ENCODE measurements around the gene TUBA4B.

TUBA4B gene

DNA sequence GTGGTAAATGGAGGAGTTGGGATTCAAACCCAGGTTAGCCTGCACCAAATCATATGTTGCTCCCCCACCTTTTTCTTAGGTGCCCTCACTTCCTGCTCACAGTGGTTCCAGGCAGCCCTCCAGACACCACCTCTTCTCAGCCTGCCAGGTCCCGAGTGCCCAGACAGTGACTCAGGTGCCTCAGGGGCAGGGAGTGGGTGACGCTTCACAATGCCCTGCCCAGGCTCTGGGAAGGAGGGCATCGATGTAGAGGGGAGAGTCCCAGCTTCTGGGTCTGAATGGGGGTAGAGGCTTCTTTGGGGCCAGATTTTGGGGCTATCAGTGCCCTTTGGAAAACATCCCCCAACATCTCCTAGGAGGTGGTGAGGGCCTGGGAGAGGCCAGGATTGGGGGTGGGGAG is 20.9 kb downstream of the TUBA4B start:
- H3K4me1 ChIP-seq (ENCODE audit: insufficient read depth, poor library complexity, severe bottlenecking) = peaks cover 57% of the 10 kb centered on the region
- no peaks in the 10 kb centered on the region for H3K36me3 ChIP-seq (ENCODE audit: low read depth)
- peak overlapping the region; percentile 100 for H3K27ac ChIP-seq (ENCODE audit: poor library complexity, severe bottlenecking)
- H3K4me3 ChIP-seq (ENCODE audit: severe bottlenecking) = no peak overlapping the region
- no peaks in the 10 kb centered on the region for H3K27me3 ChIP-seq (ENCODE audit: insufficient read depth, poor library complexity, severe bottlenecking)
- ATAC-seq (ENCODE audit: low read depth) (peak; percentile 81), DNase-seq (ENCODE audit: low spot score) (peak; percentile 95)
- TF ChIP-seq, protein P1, sequence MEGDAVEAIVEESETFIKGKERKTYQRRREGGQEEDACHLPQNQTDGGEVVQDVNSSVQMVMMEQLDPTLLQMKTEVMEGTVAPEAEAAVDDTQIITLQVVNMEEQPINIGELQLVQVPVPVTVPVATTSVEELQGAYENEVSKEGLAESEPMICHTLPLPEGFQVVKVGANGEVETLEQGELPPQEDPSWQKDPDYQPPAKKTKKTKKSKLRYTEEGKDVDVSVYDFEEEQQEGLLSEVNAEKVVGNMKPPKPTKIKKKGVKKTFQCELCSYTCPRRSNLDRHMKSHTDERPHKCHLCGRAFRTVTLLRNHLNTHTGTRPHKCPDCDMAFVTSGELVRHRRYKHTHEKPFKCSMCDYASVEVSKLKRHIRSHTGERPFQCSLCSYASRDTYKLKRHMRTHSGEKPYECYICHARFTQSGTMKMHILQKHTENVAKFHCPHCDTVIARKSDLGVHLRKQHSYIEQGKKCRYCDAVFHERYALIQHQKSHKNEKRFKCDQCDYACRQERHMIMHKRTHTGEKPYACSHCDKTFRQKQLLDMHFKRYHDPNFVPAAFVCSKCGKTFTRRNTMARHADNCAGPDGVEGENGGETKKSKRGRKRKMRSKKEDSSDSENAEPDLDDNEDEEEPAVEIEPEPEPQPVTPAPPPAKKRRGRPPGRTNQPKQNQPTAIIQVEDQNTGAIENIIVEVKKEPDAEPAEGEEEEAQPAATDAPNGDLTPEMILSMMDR (IDR thresholded peaks at IDR 0.05; ENCODE audit: poor library complexity, severe bottlenecking) = no peak
- H3K9me3 ChIP-seq (ENCODE audit: severe bottlenecking) = no peaks in the 10 kb centered on the region

- DNase-seq (ENCODE audit: low spot score) (no peak), ATAC-seq (ENCODE audit: low read depth) (peak; percentile 48)
- Histone ChIP-seq H3K4me3 (ENCODE audit: severe bottlenecking) (no peak overlapping the region), H3K27me3 (ENCODE audit: insufficient read depth, poor library complexity, severe bottlenecking) (no peaks in the 10 kb centered on the region), H3K9me3 (ENCODE audit: severe bottlenecking) (no peaks in the 10 kb centered on the region), H3K4me1 (ENCODE audit: insufficient read depth, poor library complexity, severe bottlenecking) (peaks cover 53% of the 10 kb centered on the region), H3K27ac (ENCODE audit: poor library complexity, severe bottlenecking) (peak overlapping the region; percentile 100), H3K36me3 (ENCODE audit: low read depth) (no peaks in the 10 kb centered on the region)
- TF ChIP-seq, protein P1 (IDR thresholded peaks at IDR 0.05; ENCODE audit: poor library complexity, severe bottlenecking) = peak; percentile 8
Measured at GRCh38 chr2:219274361-219274921, 21.4 kb downstream of the TUBA4B start.

GRCh38 chr2:219277703-219278654 is 24.9 kb downstream of the TUBA4B start:
- no peaks in the 10 kb centered on the region for H3K27me3 ChIP-seq (ENCODE audit: insufficient read depth, poor library complexity, severe bottlenecking)
- peaks cover 22% of the 10 kb centered on the region for H3K36me3 ChIP-seq (ENCODE audit: low read depth)
- TF ChIP-seq, protein P1 (IDR thresholded peaks at IDR 0.05; ENCODE audit: poor library complexity, severe bottlenecking) = peak; percentile 97
- ATAC-seq (ENCODE audit: low read depth) (peak; percentile 5; the same call in 1 of the 3 replicates), DNase-seq (ENCODE audit: low spot score) (no peak)
- H3K9me3 ChIP-seq (ENCODE audit: severe bottlenecking) = no peaks in the 10 kb centered on the region
- H3K4me3 ChIP-seq (ENCODE audit: severe bottlenecking) = no peak overlapping the region
- peaks cover 47% of the 10 kb centered on the region for H3K4me1 ChIP-seq (ENCODE audit: insufficient read depth, poor library complexity, severe bottlenecking)
- peak overlapping the region; percentile 100 for H3K27ac ChIP-seq (ENCODE audit: poor library complexity, severe bottlenecking)

DNA sequence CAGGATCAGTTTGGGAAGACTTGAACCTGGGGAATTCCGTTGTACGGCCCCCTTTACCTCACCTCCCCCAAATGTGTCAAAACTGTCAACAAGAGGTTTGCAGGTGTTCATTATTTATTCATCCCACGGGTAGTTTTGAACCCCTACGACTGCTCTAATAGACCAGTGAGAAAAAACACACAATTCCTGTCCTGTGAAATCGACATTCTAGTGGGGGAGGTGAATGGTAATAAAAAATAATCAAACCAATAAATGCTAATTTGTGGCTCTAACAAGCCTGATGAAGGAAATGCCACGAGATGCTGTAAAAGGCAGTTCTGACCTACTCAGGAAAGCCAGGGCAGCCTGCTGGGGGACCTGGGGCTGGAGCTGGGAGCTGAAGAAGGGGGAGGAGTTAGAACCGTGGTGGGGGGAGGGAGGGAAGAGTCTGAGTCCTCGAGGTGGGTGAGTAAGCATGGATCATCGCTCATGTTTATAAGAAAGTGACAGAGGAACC is 25.7 kb downstream of the TUBA4B start:
- ATAC-seq (ENCODE audit: low read depth) (no peak), DNase-seq (ENCODE audit: low spot score) (no peak)
- Histone ChIP-seq H3K4me3 (ENCODE audit: severe bottlenecking) (peak overlapping the region; percentile 53), H3K9me3 (ENCODE audit: severe bottlenecking) (no peaks in the 10 kb centered on the region), H3K27ac (ENCODE audit: poor library complexity, severe bottlenecking) (peak overlapping the region; percentile 100), H3K27me3 (ENCODE audit: insufficient read depth, poor library complexity, severe bottlenecking) (no peaks in the 10 kb centered on the region), H3K36me3 (ENCODE audit: low read depth) (peaks cover 22% of the 10 kb centered on the region), H3K4me1 (ENCODE audit: insufficient read depth, poor library complexity, severe bottlenecking) (peaks cover 40% of the 10 kb centered on the region)
- TF ChIP-seq, protein P1 (IDR thresholded peaks at IDR 0.05; ENCODE audit: poor library complexity, severe bottlenecking) = no peak

Data from RWPE2 (cell line).